GF-D8 (cell line): ENCODE results near the gene USP21.
"Not testable (repeated sequence)": the region's sequence is repeated elsewhere in the genome, so short reads cannot be mapped to it uniquely, and the experiment has no call there.

Experiments
- DNase-seq: peaks from one replicate; lab custom pipeline; 2025; lab: John Stamatoyannopoulos, UW

USP21 gene

GRCh38 chr1:161159087-161159912 lies at the start of gene USP21:
Gene USP21 (plus strand): TSS chr1:161159500. CDS start chr1:161160641, 1,141 bp downstream.
- DNase-seq = peak; percentile 69

- DNase-seq = no peak
These were observed 48.2 kb upstream of the USP21 start for GRCh38 chr1:161111117-161111516.

- DNase-seq = no peak
These were observed 47.8 kb upstream of the USP21 start for GRCh38 chr1:161111527-161111926.

GRCh38 chr1:161113915-161114314 lies 45.4 kb upstream of the USP21 start:
- DNase-seq = no peak

GRCh38 chr1:161114556-161114955 lies 44.7 kb upstream of the USP21 start:
- DNase-seq = no peak

GRCh38 chr1:161115132-161115711 lies 44.1 kb upstream of the USP21 start:
- no peak for DNase-seq

GRCh38 chr1:161115961-161116360 lies 43.3 kb upstream of the USP21 start:
- not testable (repeated sequence) for DNase-seq

GRCh38 chr1:161117759-161118581 lies 41.3 kb upstream of the USP21 start, which contains the start of the genes NIT1 and PFDN2:
Gene NIT1 (plus strand): TSS chr1:161118105. CDS start chr1:161118177, 72 bp downstream.
Gene PFDN2 (minus strand): TSS chr1:161118037. CDS start chr1:161118026, 11 bp downstream.
- DNase-seq = peak; percentile 33

GRCh38 chr1:161119092-161119903 lies 40.0 kb upstream of the USP21 start:
- DNase-seq = peak; percentile 26

GRCh38 chr1:161121042-161121650 lies 38.2 kb upstream of the USP21 start:
- DNase-seq = no peak

GRCh38 chr1:161121834-161122233 lies 37.5 kb upstream of the USP21 start:
- peak; percentile 13 for DNase-seq

- no peak for DNase-seq
These were observed 36.3 kb upstream of the USP21 start for GRCh38 chr1:161122967-161123366.

- peak; percentile 89 for DNase-seq
These were observed 31.7 kb upstream of the USP21 start for GRCh38 chr1:161127649-161128048.

GRCh38 chr1:161128591-161129420 lies 30.5 kb upstream of the USP21 start:
- DNase-seq = no peak

GRCh38 chr1:161130266-161130665 lies 29.0 kb upstream of the USP21 start:
- DNase-seq = no peak

GRCh38 chr1:161131523-161132409 lies 27.5 kb upstream of the USP21 start:
- no peak for DNase-seq

- DNase-seq = peak; percentile 94
These were observed 26.7 kb upstream of the USP21 start, which contains the start of gene DEDD for GRCh38 chr1:161132410-161133219. Gene DEDD (minus strand): TSS chr1:161132667. CDS start chr1:161124462, 8,205 bp downstream.

- DNase-seq = no peak
These were observed 26.0 kb upstream of the USP21 start for GRCh38 chr1:161133220-161133740.
